Suprapubic skin (tissue), 3 donors: ENCODE measurements around the gene EDC4.

Experiments
- POLR2AphosphoS5 ChIP-seq, 3 donors: sonication (generic); formaldehyde crosslinking; IDR thresholded peaks; one replicate each; pipeline ENCODE4 v1.6.1; 2017; ENCODE audit warnings: antibody characterized with exemption in 3 of 3
- TF ChIP-seq, protein P1 (sequence below), 2 donors: fragments of 200-600 bp in 1 of 2; fragments of 450-650 bp in 1 of 2; sonication (generic) in 1 of 2; IDR thresholded peaks; one replicate each; pipeline ENCODE4 v1.5.1; 2016 to 2019; ENCODE audit warnings: antibody characterized with exemption in 2 of 2, mild to moderate bottlenecking in 1 of 2, moderate library complexity in 1 of 2

- no peak for TF ChIP-seq POLR2AphosphoS5 (IDR thresholded peaks at IDR 0.05)
- TF ChIP-seq, protein P1, sequence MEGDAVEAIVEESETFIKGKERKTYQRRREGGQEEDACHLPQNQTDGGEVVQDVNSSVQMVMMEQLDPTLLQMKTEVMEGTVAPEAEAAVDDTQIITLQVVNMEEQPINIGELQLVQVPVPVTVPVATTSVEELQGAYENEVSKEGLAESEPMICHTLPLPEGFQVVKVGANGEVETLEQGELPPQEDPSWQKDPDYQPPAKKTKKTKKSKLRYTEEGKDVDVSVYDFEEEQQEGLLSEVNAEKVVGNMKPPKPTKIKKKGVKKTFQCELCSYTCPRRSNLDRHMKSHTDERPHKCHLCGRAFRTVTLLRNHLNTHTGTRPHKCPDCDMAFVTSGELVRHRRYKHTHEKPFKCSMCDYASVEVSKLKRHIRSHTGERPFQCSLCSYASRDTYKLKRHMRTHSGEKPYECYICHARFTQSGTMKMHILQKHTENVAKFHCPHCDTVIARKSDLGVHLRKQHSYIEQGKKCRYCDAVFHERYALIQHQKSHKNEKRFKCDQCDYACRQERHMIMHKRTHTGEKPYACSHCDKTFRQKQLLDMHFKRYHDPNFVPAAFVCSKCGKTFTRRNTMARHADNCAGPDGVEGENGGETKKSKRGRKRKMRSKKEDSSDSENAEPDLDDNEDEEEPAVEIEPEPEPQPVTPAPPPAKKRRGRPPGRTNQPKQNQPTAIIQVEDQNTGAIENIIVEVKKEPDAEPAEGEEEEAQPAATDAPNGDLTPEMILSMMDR (IDR thresholded peaks at IDR 0.05): no peak
These were observed 43.2 kb downstream of the EDC4 start for GRCh38 chr16:67915831-67916723.
